A673 (cell line): Measurements from ENCODE around the gene IL18R1.

Experiments used
- CTCF ChIP-seq: fragments of 300-800, 200-600 bp; sonication (generic); conservative IDR thresholded peaks from 2 replicates; pipeline ENCODE4 v1.5.1; 2017; ENCODE audit warnings: low read depth, mild to moderate bottlenecking, antibody characterized with exemption, low read length, moderate library complexity, mixed read lengths
- EZH2 ChIP-seq: fragments of 200-600 bp; sonication (generic); IDR thresholded peaks from 2 replicates; pipeline ENCODE4 v1.6.1; 2017; ENCODE audit warnings: borderline replicate concordance, low read depth, mild to moderate bottlenecking, mixed read lengths, antibody characterized with exemption, low read length; ENCODE audit not compliant: poor library complexity, severe bottlenecking

DNA sequence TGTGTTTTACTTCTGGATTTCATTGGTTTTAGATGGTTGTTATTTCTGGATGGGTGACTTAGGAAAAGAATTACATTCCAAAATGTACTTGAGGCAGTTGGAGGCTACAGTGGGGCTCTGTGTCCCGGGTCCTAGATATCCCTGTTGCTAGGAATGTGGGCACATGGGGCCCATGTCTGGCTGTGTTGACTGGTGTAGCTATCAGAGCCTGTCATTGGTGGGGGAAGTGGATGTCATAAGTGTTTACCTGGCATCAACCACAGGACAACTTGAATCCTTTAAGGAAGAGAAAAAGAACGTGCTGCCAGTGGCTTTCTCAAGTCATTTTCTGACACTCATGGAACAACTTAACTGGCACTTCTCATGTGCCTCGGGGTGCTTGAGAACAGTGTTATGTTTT lies 30.4 kb downstream of the IL18R1 start:
- TF ChIP-seq CTCF (no peak), EZH2 (no peak)
